H1 (cell line): Measurements from ENCODE around the gene VAT1L. TPM values are rescaled to one million over a fixed set of nuclear protein-coding genes. Genes with fewer than 3 reads are reported as not detected.

Source experiments
- ATF2 ChIP-seq: IDR thresholded peaks from 2 replicates; pipeline ENCODE4 v1.6.1; 2012; ENCODE audit warnings: low read length, inconsistent platforms
- polyA plus RNA-seq, 7 experiments: library from polyadenylated mRNA; depleted of rRNA in 3 of 7; stranded (reverse) in 5 of 7; unstranded in 2 of 7; fragments of >200 nt in 5 of 7; fragments of 200-250 nt in 2 of 7; gene quantifications; 1 replicate in 5 of 7; 2 replicates in 1 of 7; 4 replicates in 1 of 7; pipeline versions ENCODE4 v1.2.1 to v1.2.3, GENCODE V29; 2011 to 2013; ENCODE audit warnings: missing spikeins in 2 of 7, mixed read lengths in 2 of 7
- total RNA-seq: library from RNA; stranded (reverse); fragmentation: NEBNext Ultra II Directional; extraction: Animal tissue kit (Norgen Biotek cat#: 25700); gene quantifications from 2 replicates; pipeline ENCODE4 v1.2.1, GENCODE V29; 2021

The VAT1L gene
- total and polyA plus RNA-seq, 2 of the 8 experiments (the other 6 are each of a cell fraction or from before 2014, with no cell fraction given) = 46.3 to 48.2 TPM

- no peak for TF ChIP-seq ATF2
These were observed 79.7 kb downstream of the VAT1L start (continued) for GRCh38 chr16:77868052-77868451.
